GM18909 (cell line): Measurements from ENCODE around the gene TNFSF9.
"Not testable (repeated sequence)": the region's sequence is repeated elsewhere in the genome, so short reads cannot be mapped to it uniquely, and the experiment has no call there.

Experiments used
- ATAC-seq: cut with Tn5 transposase; IDR thresholded peaks from one replicate; pipeline ENCODE4 v1.9.1; 2021; ENCODE audit warnings: mild to moderate bottlenecking; ENCODE audit not compliant: unreplicated experiment, poor library complexity

TNFSF9 gene

GRCh38 chr19:6503407-6504201 is 27.2 kb upstream of the TNFSF9 start:
- ATAC-seq: no peak

- not testable (repeated sequence) for ATAC-seq
Observed at GRCh38 chr19:6508028-6508771, 22.6 kb upstream of the TNFSF9 start.

- ATAC-seq: no peak
Observed at GRCh38 chr19:6509118-6509971, 21.5 kb upstream of the TNFSF9 start.

- no peak for ATAC-seq
Observed at GRCh38 chr19:6510618-6511017, 20.2 kb upstream of the TNFSF9 start.

- no peak for ATAC-seq
Observed at GRCh38 chr19:6514089-6514488, 16.7 kb upstream of the TNFSF9 start.

- no peak for ATAC-seq
Observed at GRCh38 chr19:6514926-6515544, 15.8 kb upstream of the TNFSF9 start.

- ATAC-seq: peak; percentile 51
Observed at GRCh38 chr19:6516018-6516658, 14.7 kb upstream of the TNFSF9 start.

GRCh38 chr19:6516659-6517291 is 14.1 kb upstream of the TNFSF9 start:
- ATAC-seq: peak; percentile 54

- ATAC-seq: no peak
Observed at GRCh38 chr19:6518145-6518911, 12.5 kb upstream of the TNFSF9 start.

GRCh38 chr19:6519289-6519688 is 11.5 kb upstream of the TNFSF9 start:
- no peak for ATAC-seq

GRCh38 chr19:6521718-6522646 is 8.8 kb upstream of the TNFSF9 start:
- ATAC-seq: peak; percentile 48

- ATAC-seq: no peak
Observed at GRCh38 chr19:6522712-6523111, 8.1 kb upstream of the TNFSF9 start.

GRCh38 chr19:6524311-6524710 is 6.5 kb upstream of the TNFSF9 start:
- no peak for ATAC-seq

- ATAC-seq: peak; percentile 44
Observed at GRCh38 chr19:6527893-6528543, 2.8 kb upstream of the TNFSF9 start.

- no peak for ATAC-seq
Observed at GRCh38 chr19:6528544-6529121, 2.2 kb upstream of the TNFSF9 start.

GRCh38 chr19:6529351-6529750 is 1.5 kb upstream of the TNFSF9 start:
- no peak for ATAC-seq

- ATAC-seq: no peak
Observed at GRCh38 chr19:6529937-6530385, 865 bp upstream of the TNFSF9 start.
